H1 (cell line): Measurements from ENCODE around the gene WDFY1. TPM values are rescaled to one million over a fixed set of nuclear protein-coding genes. Genes with fewer than 3 reads are reported as not detected.

Experiments used
- CTBP2 ChIP-seq: IDR thresholded peaks from 2 replicates; pipeline ENCODE4 v1.7.0; 2011; ENCODE audit warnings: borderline replicate concordance, mild to moderate bottlenecking, moderate library complexity, mixed read lengths, low read length; ENCODE audit not compliant: insufficient read depth, insufficient read length
- GABPA ChIP-seq: IDR thresholded peaks from 2 replicates; pipeline ENCODE4 v1.6.1; 2011; ENCODE audit warnings: mild to moderate bottlenecking, low read length, moderate library complexity, borderline replicate concordance; ENCODE audit not compliant: insufficient read depth
- polyA plus RNA-seq, 7 experiments: library from polyadenylated mRNA; depleted of rRNA in 3 of 7; stranded (reverse) in 5 of 7; unstranded in 2 of 7; fragments of >200 nt in 5 of 7; fragments of 200-250 nt in 2 of 7; gene quantifications; 1 replicate in 5 of 7; 2 replicates in 1 of 7; 4 replicates in 1 of 7; pipeline versions ENCODE4 v1.2.1 to v1.2.3, GENCODE V29; 2011 to 2013; ENCODE audit warnings: missing spikeins in 2 of 7, mixed read lengths in 2 of 7
- total RNA-seq: library from RNA; stranded (reverse); fragmentation: NEBNext Ultra II Directional; extraction: Animal tissue kit (Norgen Biotek cat#: 25700); gene quantifications from 2 replicates; pipeline ENCODE4 v1.2.1, GENCODE V29; 2021

The WDFY1 gene
- total and polyA plus RNA-seq, 2 of the 8 experiments (the other 6 are each of a cell fraction or from before 2014, with no cell fraction given): 68.4 to 94.7 TPM

DNA sequence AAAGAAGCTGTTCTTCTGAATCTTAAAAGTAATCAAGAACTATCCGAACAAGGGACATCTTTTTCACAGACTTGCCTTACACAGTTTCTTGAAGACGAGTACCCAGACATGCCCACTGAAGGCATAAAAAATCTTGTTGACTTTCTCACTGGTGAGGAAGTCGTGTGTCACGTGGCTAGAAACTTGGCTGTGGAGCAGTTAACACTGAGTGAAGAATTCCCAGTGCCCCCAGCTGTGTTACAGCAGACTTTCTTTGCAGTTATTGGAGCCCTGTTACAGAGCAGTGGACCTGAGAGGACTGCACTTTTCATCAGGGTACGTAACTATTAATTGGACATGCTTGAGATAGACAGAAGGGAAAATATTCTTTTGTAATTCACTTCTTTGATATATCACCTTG lies 14.6 kb upstream of the WDFY1 start (continued):
- TF ChIP-seq GABPA (no peak), CTBP2 (no peak)
